ENCODE data around the gene PLCXD3. TPM values are rescaled to one million over a fixed set of nuclear protein-coding genes. Genes with fewer than 3 reads are reported as not detected.

Gene PLCXD3
- total RNA-seq, 1 experiment from 2014 or later: 0.04 TPM

DNA sequence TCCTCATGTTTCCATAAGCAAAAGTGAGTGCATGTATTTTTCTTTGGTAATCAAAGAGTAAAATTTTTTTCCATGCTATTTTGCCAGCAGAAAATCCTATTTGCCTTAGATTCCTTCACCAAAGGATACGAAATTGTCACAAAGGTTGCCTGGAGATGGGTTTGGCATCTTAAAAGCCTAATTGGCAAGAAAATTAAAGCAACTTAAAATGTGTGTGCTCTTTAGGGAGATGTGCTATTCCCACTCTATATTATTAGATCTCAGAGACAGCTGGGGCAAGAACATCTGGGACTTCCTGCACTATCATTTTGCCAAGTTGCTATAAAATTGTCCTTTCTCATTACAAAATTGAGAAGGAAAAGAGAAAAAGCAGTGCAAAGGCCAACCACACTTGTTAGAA is 146.1 kb downstream of the PLCXD3 start (continued):
- no peak for TF ChIP-seq PRDM15 (CRISPR knock-in tag; IDR thresholded peaks at IDR 0.05)

GRCh38 chr5:41363343-41363986 is 146.9 kb downstream of the PLCXD3 start:
- Mint-ChIP-seq H3K27ac (no peak overlapping the region), H3K4me1 (peaks cover 6% of the 10 kb centered on the region; the same call in 1 of the 2 replicates), H3K4me3 (no peak overlapping the region), H3K27me3 (ENCODE audit: low read depth) (no peaks in the 10 kb centered on the region), H3K9me3 (peaks cover 19% of the 10 kb centered on the region), H3K36me3 (no peaks in the 10 kb centered on the region)
- POLR2A ChIA-PET: no interaction called here
- ATAC-seq (no peak), DNase-seq (ENCODE audit: low spot score) (no peak)
- CTCF ChIA-PET: no interaction called here
- TF ChIP-seq CDX4 (CRISPR knock-in tag; IDR thresholded peaks at IDR 0.05; ENCODE audit: borderline replicate concordance) (no peak), E2F1 (CRISPR knock-in tag; IDR thresholded peaks at IDR 0.05) (no peak), ZNF396 (CRISPR knock-in tag; IDR thresholded peaks at IDR 0.05; ENCODE audit: borderline replicate concordance) (no peak), TEAD4 (CRISPR knock-in tag; IDR thresholded peaks at IDR 0.05) (no peak), IRF2 (CRISPR knock-in tag; IDR thresholded peaks at IDR 0.05; ENCODE audit: borderline replicate concordance, low read depth) (no peak), ZMAT4 (CRISPR knock-in tag; IDR thresholded peaks at IDR 0.05) (no peak), NFYB (CRISPR knock-in tag; conservative IDR thresholded peaks at IDR 0.05; ENCODE audit: low read depth) (no peak), CREM (CRISPR knock-in tag; IDR thresholded peaks at IDR 0.05) (no peak), ZBTB21 (CRISPR knock-in tag; IDR thresholded peaks at IDR 0.05; ENCODE audit: borderline replicate concordance) (no peak), SMAD4 (CRISPR knock-in tag; IDR thresholded peaks at IDR 0.05) (no peak), EMX1 (CRISPR knock-in tag; IDR thresholded peaks at IDR 0.05) (no peak)
- TF ChIP-seq, protein P1, sequence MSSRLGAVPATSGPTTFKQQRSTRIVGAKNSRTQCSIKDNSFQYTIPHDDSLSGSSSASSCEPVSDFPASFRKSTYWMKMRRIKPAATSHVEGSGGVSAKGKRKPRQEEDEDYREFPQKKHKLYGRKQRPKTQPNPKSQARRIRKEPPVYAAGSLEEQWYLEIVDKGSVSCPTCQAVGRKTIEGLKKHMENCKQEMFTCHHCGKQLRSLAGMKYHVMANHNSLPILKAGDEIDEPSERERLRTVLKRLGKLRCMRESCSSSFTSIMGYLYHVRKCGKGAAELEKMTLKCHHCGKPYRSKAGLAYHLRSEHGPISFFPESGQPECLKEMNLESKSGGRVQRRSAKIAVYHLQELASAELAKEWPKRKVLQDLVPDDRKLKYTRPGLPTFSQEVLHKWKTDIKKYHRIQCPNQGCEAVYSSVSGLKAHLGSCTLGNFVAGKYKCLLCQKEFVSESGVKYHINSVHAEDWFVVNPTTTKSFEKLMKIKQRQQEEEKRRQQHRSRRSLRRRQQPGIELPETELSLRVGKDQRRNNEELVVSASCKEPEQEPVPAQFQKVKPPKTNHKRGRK (CRISPR knock-in tag; IDR thresholded peaks at IDR 0.05; ENCODE audit: borderline replicate concordance): no peak

DNA sequence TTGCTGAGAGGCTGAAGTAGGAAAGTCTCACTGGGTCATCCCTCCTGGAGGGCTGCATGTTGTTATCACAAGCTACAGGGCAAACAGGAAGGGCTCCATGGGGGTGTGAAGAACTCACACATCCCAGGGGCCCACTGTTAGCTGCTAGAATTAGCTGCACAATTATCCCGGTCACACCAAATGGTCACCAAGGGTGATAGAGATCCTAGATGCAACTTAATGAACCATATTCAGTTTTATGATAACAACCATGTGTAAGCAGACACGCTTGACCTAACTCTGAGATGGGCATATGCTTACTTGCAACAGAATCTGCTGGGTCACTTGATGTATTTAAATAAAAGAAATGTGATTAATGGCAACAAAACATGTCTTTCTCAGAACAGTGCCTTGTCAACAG is 153.6 kb downstream of the PLCXD3 start:
- no peaks in the 10 kb centered on the region for H3K36me3 Mint-ChIP-seq
- peaks cover 6% of the 10 kb centered on the region; the same call in 1 of the 2 replicates for H3K4me1 Mint-ChIP-seq
- H3K4me3 Mint-ChIP-seq: no peak overlapping the region
- DNase-seq (ENCODE audit: low spot score): no peak
- ATAC-seq: no peak
- CTCF ChIA-PET: no interaction called here
- TF ChIP-seq MYBL2 (CRISPR knock-in tag; IDR thresholded peaks at IDR 0.05) (no peak), SP1 (CRISPR knock-in tag; conservative IDR thresholded peaks at IDR 0.05) (no peak), MXD4 (CRISPR knock-in tag; IDR thresholded peaks at IDR 0.05; ENCODE audit: borderline replicate concordance) (no peak), SMAD3 (CRISPR knock-in tag; IDR thresholded peaks at IDR 0.05; ENCODE audit: borderline replicate concordance) (no peak), PREB (CRISPR knock-in tag; IDR thresholded peaks at IDR 0.05; ENCODE audit: borderline replicate concordance) (no peak), IRF2 (CRISPR knock-in tag; IDR thresholded peaks at IDR 0.05; ENCODE audit: borderline replicate concordance, low read depth) (no peak), USF2 (CRISPR knock-in tag; IDR thresholded peaks at IDR 0.05) (no peak)
- H3K9me3 Mint-ChIP-seq: peaks cover 21% of the 10 kb centered on the region
- no peak overlapping the region for H3K27ac Mint-ChIP-seq
- POLR2A ChIA-PET: no interaction called here
- no peaks in the 10 kb centered on the region; the same call in 1 of the 2 replicates for H3K27me3 Mint-ChIP-seq (ENCODE audit: low read depth)

Measured in WTC11 (cell line).